ENCODE measurements around the gene AKT1S1. TPM values are rescaled to one million over a fixed set of nuclear protein-coding genes. Genes with fewer than 3 reads are reported as not detected.
A peak's percentile ranks its signal among the peaks of the same experiment; 100 is the strongest.

Gene AKT1S1
- total RNA-seq, 3 donors from 2014 or later (not counting 1 experiment from before 2014, with no cell fraction given): 12.8 to 17.8 (median 16.1) TPM

DNA sequence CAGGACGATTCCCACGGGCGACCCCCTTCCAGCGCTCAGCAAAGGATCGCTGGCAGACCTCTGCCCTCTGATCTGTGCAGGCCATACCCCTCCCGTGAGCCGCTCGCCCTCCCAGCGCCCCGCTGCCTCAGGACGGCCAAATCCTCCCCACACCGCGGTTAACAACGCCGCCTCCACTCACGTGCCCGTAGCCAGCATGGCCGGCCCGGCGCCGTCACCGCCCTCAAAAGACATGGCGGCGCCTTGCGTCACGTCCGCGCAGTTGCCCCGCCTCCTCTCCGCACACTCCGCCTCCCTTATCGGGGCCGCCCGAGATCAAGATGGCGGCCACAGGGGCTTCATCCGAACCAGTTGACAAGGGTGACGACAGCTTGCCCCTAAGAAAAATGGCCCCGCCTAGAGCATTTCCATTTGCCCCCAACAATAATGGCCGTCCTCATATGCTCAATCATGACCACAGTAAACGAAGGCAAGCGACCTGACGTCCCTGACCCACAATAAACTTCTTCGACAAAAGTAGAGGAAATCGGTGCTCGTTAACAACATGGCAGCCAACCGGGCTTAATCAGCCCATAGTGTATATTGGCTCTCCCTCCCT is 634 bp downstream of the AKT1S1 start:
- no peak overlapping the region for H3K4me3 Mint-ChIP-seq
- H3K36me3 Mint-ChIP-seq: no peaks in the 10 kb centered on the region
- intact Hi-C loops (cut with micrococcal nuclease): loop anchor here (1.0 to 5.0 kb wide), 9 partner anchors 7 to 423 kb away; partner anchors contain the start of genes ALDH16A1, ATF5, FUZ and IL4I1
- under 1% methylated on average over 46 of the region's 46 CpGs for WGBS (ENCODE audit: insufficient coverage)
- Histone ChIP-seq H3K4me3 (ENCODE audit: low read length) (peak overlapping the region; percentile 57), H3K27ac (ENCODE audit: low read length) (peak overlapping the region; percentile 99), H3K9me3 (ENCODE audit: control insufficient read depth, insufficient read depth, low read length) (no peaks in the 10 kb centered on the region), H3K36me3 (ENCODE audit: control insufficient read depth, insufficient read depth, low read length) (peaks cover 21% of the 10 kb centered on the region), H3K27me3 (ENCODE audit: control insufficient read depth, insufficient read depth, low read length) (no peaks in the 10 kb centered on the region), H3K4me1 (ENCODE audit: control insufficient read depth, insufficient read depth, low read length) (peaks cover 22% of the 10 kb centered on the region)
- no peaks in the 10 kb centered on the region for H3K27me3 Mint-ChIP-seq (ENCODE audit: low read depth in 2 of 2)
- ATAC-seq (peak; percentile 60 to 75 (median 63)), DNase-seq (peak; percentile 97 to 99)
- TF ChIP-seq, protein P1, sequence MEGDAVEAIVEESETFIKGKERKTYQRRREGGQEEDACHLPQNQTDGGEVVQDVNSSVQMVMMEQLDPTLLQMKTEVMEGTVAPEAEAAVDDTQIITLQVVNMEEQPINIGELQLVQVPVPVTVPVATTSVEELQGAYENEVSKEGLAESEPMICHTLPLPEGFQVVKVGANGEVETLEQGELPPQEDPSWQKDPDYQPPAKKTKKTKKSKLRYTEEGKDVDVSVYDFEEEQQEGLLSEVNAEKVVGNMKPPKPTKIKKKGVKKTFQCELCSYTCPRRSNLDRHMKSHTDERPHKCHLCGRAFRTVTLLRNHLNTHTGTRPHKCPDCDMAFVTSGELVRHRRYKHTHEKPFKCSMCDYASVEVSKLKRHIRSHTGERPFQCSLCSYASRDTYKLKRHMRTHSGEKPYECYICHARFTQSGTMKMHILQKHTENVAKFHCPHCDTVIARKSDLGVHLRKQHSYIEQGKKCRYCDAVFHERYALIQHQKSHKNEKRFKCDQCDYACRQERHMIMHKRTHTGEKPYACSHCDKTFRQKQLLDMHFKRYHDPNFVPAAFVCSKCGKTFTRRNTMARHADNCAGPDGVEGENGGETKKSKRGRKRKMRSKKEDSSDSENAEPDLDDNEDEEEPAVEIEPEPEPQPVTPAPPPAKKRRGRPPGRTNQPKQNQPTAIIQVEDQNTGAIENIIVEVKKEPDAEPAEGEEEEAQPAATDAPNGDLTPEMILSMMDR (IDR thresholded peaks at IDR 0.05): no peak
- no peaks in the 10 kb centered on the region for H3K9me3 Mint-ChIP-seq
- H3K27ac Mint-ChIP-seq: no peak overlapping the region
- H3K4me1 Mint-ChIP-seq: peaks cover 22 to 28% of the 10 kb centered on the region in 2 donors

GRCh38 chr19:49875857-49876421 is 1.2 kb downstream of the AKT1S1 start:
- Mint-ChIP-seq H3K4me1 (peaks cover 22 to 28% of the 10 kb centered on the region in 2 donors), H3K9me3 (no peaks in the 10 kb centered on the region), H3K4me3 (no peak overlapping the region), H3K27me3 (ENCODE audit: low read depth in 2 of 2) (no peaks in the 10 kb centered on the region), H3K27ac (no peak overlapping the region), H3K36me3 (no peaks in the 10 kb centered on the region)
- Histone ChIP-seq H3K9me3 (ENCODE audit: control insufficient read depth, insufficient read depth, low read length) (no peaks in the 10 kb centered on the region), H3K27me3 (ENCODE audit: control insufficient read depth, insufficient read depth, low read length) (no peaks in the 10 kb centered on the region), H3K27ac (ENCODE audit: low read length) (peak overlapping the region; percentile 99), H3K36me3 (ENCODE audit: control insufficient read depth, insufficient read depth, low read length) (peaks cover 15% of the 10 kb centered on the region), H3K4me3 (ENCODE audit: low read length) (peak overlapping the region; percentile 57), H3K4me1 (ENCODE audit: control insufficient read depth, insufficient read depth, low read length) (peaks cover 23% of the 10 kb centered on the region)
- WGBS (ENCODE audit: insufficient coverage): under 1% methylated on average over 27 of the region's 28 CpGs
- peak; percentile 53 to 75 for DNase-seq
- TF ChIP-seq, protein P1 (IDR thresholded peaks at IDR 0.05): no peak
- ATAC-seq: no peak
- intact Hi-C loops (cut with micrococcal nuclease): loop anchor here (1.0 to 5.0 kb wide), 5 partner anchors 21 to 389 kb away; partner anchors contain the start of genes ATF5, IL4I1, NUP62 and RPL13A

DNA sequence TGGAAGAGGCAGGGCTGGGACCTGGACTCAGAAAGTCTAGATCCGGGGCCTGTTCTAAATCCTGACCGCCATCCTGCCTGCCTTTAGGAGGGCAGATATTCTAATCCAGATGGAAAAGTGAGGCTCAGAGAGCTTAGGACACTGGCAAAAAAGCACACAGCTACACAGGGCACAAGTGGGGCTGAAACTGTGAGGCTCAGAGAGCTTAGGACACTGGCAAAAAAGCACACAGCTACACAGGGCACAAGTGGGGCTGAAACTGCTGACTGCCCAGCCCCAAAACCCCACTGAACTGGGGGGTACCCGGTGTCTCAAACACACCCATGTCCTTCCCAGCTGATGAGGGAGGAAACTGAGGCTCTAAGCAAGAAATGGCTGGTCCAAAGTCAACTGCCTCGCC is 2.0 kb downstream of the AKT1S1 start:
- Mint-ChIP-seq H3K27me3 (ENCODE audit: low read depth in 2 of 2) (no peaks in the 10 kb centered on the region), H3K4me1 (peaks cover 22 to 33% of the 10 kb centered on the region in 2 donors), H3K9me3 (no peaks in the 10 kb centered on the region), H3K4me3 (no peak overlapping the region), H3K27ac (no peak overlapping the region), H3K36me3 (no peaks in the 10 kb centered on the region)
- DNase-seq (no peak), ATAC-seq (no peak)
- H3K4me3 ChIP-seq (ENCODE audit: low read length): no peak overlapping the region
- H3K36me3 ChIP-seq (ENCODE audit: control insufficient read depth, insufficient read depth, low read length): peaks cover 8% of the 10 kb centered on the region
- intact Hi-C loops (cut with micrococcal nuclease): loop anchor here (5.0 kb wide), 1 partner anchor 388 kb away; the partner anchor contains the start of gene RPL13A
- no peak overlapping the region for H3K27ac ChIP-seq (ENCODE audit: low read length)
- TF ChIP-seq, protein P1 (IDR thresholded peaks at IDR 0.05): no peak
- WGBS (ENCODE audit: insufficient coverage): 90% methylated on average over 4 of the region's 4 CpGs
- peaks cover 30% of the 10 kb centered on the region for H3K4me1 ChIP-seq (ENCODE audit: control insufficient read depth, insufficient read depth, low read length)
- no peaks in the 10 kb centered on the region for H3K27me3 ChIP-seq (ENCODE audit: control insufficient read depth, insufficient read depth, low read length)
- H3K9me3 ChIP-seq (ENCODE audit: control insufficient read depth, insufficient read depth, low read length): no peaks in the 10 kb centered on the region

All from natural killer cell (primary cell).